Activated B cell treated with CpG ODN at 0.5 μM for 24 hours (primary cell): ENCODE data around the gene NCOR1. TPM values are rescaled to one million over a fixed set of nuclear protein-coding genes. Genes with fewer than 3 reads are reported as not detected.

ENCODE experiments used
- ATAC-seq: fragments of 200-7000 bp; cut with Tn5 transposase; one replicate; pipeline ENCODE4 v1.10.0; 2021; ENCODE audit warnings: low read depth, mild to moderate bottlenecking, moderate library complexity
- CTCF ChIA-PET: fragments of 350-600 bp; sonication (Branson Sonifier 250); formaldehyde crosslinking; loops from one replicate; lab custom pipeline; 2021; ENCODE audit warnings: antibody characterized with exemption; lab: Charles Lee
- POLR2A ChIA-PET: fragments of 350-600 bp; sonication (Branson Sonifier 250); formaldehyde crosslinking; loops from one replicate; lab custom pipeline; 2021; ENCODE audit warnings: antibody characterized with exemption; lab: Charles Lee
- DNase-seq: peaks from one replicate; pipeline ENCODE4 v3.0.0; 2022
- H3K27ac Mint-ChIP-seq: one replicate; pipeline ENCODE4 v1.8.0; 2020; ENCODE audit warnings: mixed read lengths
- H3K27me3 Mint-ChIP-seq: one replicate; pipeline ENCODE4 v1.8.0; 2021; ENCODE audit warnings: mixed read lengths
- H3K36me3 Mint-ChIP-seq: one replicate; pipeline ENCODE4 v1.8.0; 2021; ENCODE audit warnings: low read depth, mixed read lengths
- H3K4me1 Mint-ChIP-seq: one replicate; pipeline ENCODE4 v1.8.0; 2021; ENCODE audit warnings: mixed read lengths
- H3K4me3 Mint-ChIP-seq: one replicate; pipeline ENCODE4 v1.8.0; 2020; ENCODE audit warnings: mild to moderate bottlenecking, mixed read lengths
- H3K9me3 Mint-ChIP-seq: one replicate; pipeline ENCODE4 v1.8.0; 2020; ENCODE audit warnings: mixed read lengths
- CTCF ChIP-seq: fragments of 200-600 bp; IDR thresholded peaks from one replicate; pipeline ENCODE4 v1.8.0; 2022; ENCODE audit warnings: antibody characterized with exemption, mild to moderate bottlenecking
- intact Hi-C: fragments of 100-400 bp; cut with micrococcal nuclease; formaldehyde crosslinking; loops from one replicate; pipeline ENCODE4 v1.15.1; 2024
- total RNA-seq: library from RNA; stranded (reverse); gene quantifications from 2 replicates; pipeline ENCODE4 v1.2.3, GENCODE V29; 2022

The NCOR1 gene
- total RNA-seq, 1 donor from 2014 or later, result 188 TPM

- intact Hi-C loops, result no loop called here
- ChIA-PET POLR2A (no interaction called here), CTCF (no interaction called here)
- H3K36me3 Mint-ChIP-seq, result peaks cover 20% of the 10 kb centered on the region
- H3K4me3 Mint-ChIP-seq, result no peak overlapping the region
- no peaks in the 10 kb centered on the region for H3K9me3 Mint-ChIP-seq
- H3K27ac Mint-ChIP-seq, result no peak overlapping the region
- H3K27me3 Mint-ChIP-seq, result no peaks in the 10 kb centered on the region
- ATAC-seq (no peak), DNase-seq (no peak)
- no peak for TF ChIP-seq CTCF
- H3K4me1 Mint-ChIP-seq, result peaks cover 4% of the 10 kb centered on the region
These were observed 32.3 kb upstream of the NCOR1 start for GRCh38 chr17:16247586-16247984.

GRCh38 chr17:16243801-16244567 is 28.6 kb upstream of the NCOR1 start:
- Mint-ChIP-seq H3K27me3 (no peaks in the 10 kb centered on the region), H3K4me1 (peaks cover 4% of the 10 kb centered on the region), H3K9me3 (no peaks in the 10 kb centered on the region), H3K4me3 (no peak overlapping the region), H3K27ac (no peak overlapping the region), H3K36me3 (peaks cover 24% of the 10 kb centered on the region)
- ChIA-PET POLR2A (no interaction called here), CTCF (no interaction called here)
- no peak for TF ChIP-seq CTCF
- intact Hi-C loops, result no loop called here
- ATAC-seq, result no peak
- no peak for DNase-seq

- intact Hi-C loops, result no loop called here
- ATAC-seq (no peak), DNase-seq (no peak)
- Mint-ChIP-seq H3K27me3 (no peaks in the 10 kb centered on the region), H3K27ac (no peak overlapping the region), H3K4me1 (peaks cover 4% of the 10 kb centered on the region), H3K9me3 (no peaks in the 10 kb centered on the region), H3K36me3 (peaks cover 19% of the 10 kb centered on the region), H3K4me3 (no peak overlapping the region)
- no peak for TF ChIP-seq CTCF
- ChIA-PET CTCF (no interaction called here), POLR2A (no interaction called here)
These were observed 28.1 kb upstream of the NCOR1 start for GRCh38 chr17:16243385-16243784.

- POLR2A ChIA-PET, result interaction anchor here (0.7 kb wide), 1 partner anchor 8 kb away, joined by 12 read pairs; no protein-coding TSS in a partner anchor
- no peaks in the 10 kb centered on the region for H3K27me3 Mint-ChIP-seq
- H3K4me1 Mint-ChIP-seq, result peaks cover 4% of the 10 kb centered on the region
- H3K9me3 Mint-ChIP-seq, result no peaks in the 10 kb centered on the region
- no peak overlapping the region for H3K4me3 Mint-ChIP-seq
- intact Hi-C loops, result no loop called here
- peaks cover 14% of the 10 kb centered on the region for H3K36me3 Mint-ChIP-seq
- TF ChIP-seq CTCF, result no peak
- no peak for ATAC-seq
- CTCF ChIA-PET, result no interaction called here
- no peak overlapping the region for H3K27ac Mint-ChIP-seq
- no peak for DNase-seq
These were observed 26.6 kb upstream of the NCOR1 start for GRCh38 chr17:16241906-16242399.

- H3K4me3 Mint-ChIP-seq, result no peak overlapping the region
- H3K4me1 Mint-ChIP-seq, result peaks cover 4% of the 10 kb centered on the region
- H3K36me3 Mint-ChIP-seq, result peaks cover 23% of the 10 kb centered on the region
- no peak for TF ChIP-seq CTCF
- ChIA-PET POLR2A (no interaction called here), CTCF (no interaction called here)
- H3K9me3 Mint-ChIP-seq, result no peaks in the 10 kb centered on the region
- intact Hi-C loops, result no loop called here
- no peak overlapping the region for H3K27ac Mint-ChIP-seq
- no peak for ATAC-seq
- no peaks in the 10 kb centered on the region for H3K27me3 Mint-ChIP-seq
- no peak for DNase-seq
These were observed 24.6 kb upstream of the NCOR1 start for GRCh38 chr17:16239931-16240330.
